IMR-90 (cell line): ENCODE measurements around the gene FGF21. TPM values are rescaled to one million over a fixed set of nuclear protein-coding genes. Genes with fewer than 3 reads are reported as not detected.

ENCODE experiments used
- ATAC-seq: fragments of 200-7000 bp; cut with Tn5 transposase; 2 replicates; pipeline ENCODE4 v1.9.1; 2020; ENCODE audit warnings: low read depth, mild to moderate bottlenecking, moderate library complexity
- BruUV-seq: library from RNA; stranded (reverse); fragments of 400-500 nt; replicated peaks from 2 replicates; lab custom pipeline; 2021; lab: Mats Ljungman, UMichigan
- CTCF ChIA-PET: fragments of 300-600 bp; formaldehyde crosslinking; extraction: SDS; loops from one replicate; lab custom pipeline; 2021; ENCODE audit warnings: antibody characterized with exemption; lab: Yijun Ruan, JAX
- POLR2A ChIA-PET: fragments of 300-600 bp; sonication (Branson Sonifier 250); formaldehyde crosslinking; loops from one replicate; lab custom pipeline; 2022; ENCODE audit warnings: antibody characterized with exemption; ENCODE audit not compliant: unreplicated experiment; lab: Charles Lee
- DNase-seq: peaks from one replicate; pipeline ENCODE4 v3.0.0; 2013
- H2AFZ ChIP-seq: replicated peaks from 2 replicates; pipeline ENCODE3; 2013; ENCODE audit warnings: low read length, mild to moderate bottlenecking; ENCODE audit not compliant: poor library complexity
- H2AK5ac ChIP-seq: 2 replicates; pipeline ENCODE4 v1.6.1; 2013; ENCODE audit warnings: low read depth, low read length, inconsistent platforms
- H2AK9ac ChIP-seq: replicated peaks from 2 replicates; pipeline ENCODE3; 2013; ENCODE audit warnings: mild to moderate bottlenecking, low read depth, low read length, moderate library complexity; ENCODE audit not compliant: poor library complexity
- H2BK120ac ChIP-seq: 2 replicates; pipeline ENCODE4 v1.6.1; 2013; ENCODE audit warnings: low read depth, low read length, inconsistent platforms
- H2BK15ac ChIP-seq: 3 replicates; pipeline ENCODE4 v1.6.1; 2013; ENCODE audit warnings: low read depth, low read length, inconsistent platforms
- H2BK20ac ChIP-seq: 2 replicates; pipeline ENCODE4 v1.6.1; 2013; ENCODE audit warnings: low read depth, mild to moderate bottlenecking, inconsistent platforms, low read length, moderate library complexity
- H2BK5ac ChIP-seq: 2 replicates; pipeline ENCODE4 v1.6.1; 2013; ENCODE audit warnings: mild to moderate bottlenecking, low read depth, low read length, inconsistent platforms; ENCODE audit not compliant: poor library complexity, severe bottlenecking
- H3K14ac ChIP-seq: replicated peaks from 2 replicates; pipeline ENCODE4 v1.6.1; 2013; ENCODE audit warnings: low read depth, low read length, inconsistent platforms
- H3K18ac ChIP-seq: 2 replicates; pipeline ENCODE4 v1.6.1; 2013; ENCODE audit warnings: low read depth, low read length, control low read depth
- H3K23ac ChIP-seq: 2 replicates; pipeline ENCODE4 v1.6.1; 2013; ENCODE audit warnings: low read depth, low read length, inconsistent platforms
- H3K27ac ChIP-seq: 2 replicates; pipeline ENCODE4 v1.5.1; 2013; ENCODE audit warnings: mild to moderate bottlenecking, control low read depth, low read length; ENCODE audit not compliant: insufficient read depth
- H3K27me3 ChIP-seq: 2 replicates; pipeline ENCODE4 v1.6.1; 2013; ENCODE audit warnings: low read length; ENCODE audit not compliant: control insufficient read depth, insufficient read depth
- H3K36me3 ChIP-seq: 2 replicates; pipeline ENCODE4 v1.6.1; 2013; ENCODE audit warnings: low read length, mixed read lengths; ENCODE audit not compliant: control insufficient read depth, insufficient read depth
- H3K4ac ChIP-seq: 2 replicates; pipeline ENCODE4 v1.6.1; 2013; ENCODE audit warnings: low read depth, low read length, inconsistent platforms
- H3K4me1 ChIP-seq: 2 replicates; pipeline ENCODE4 v1.6.1; 2013; ENCODE audit warnings: low read length, mixed read lengths; ENCODE audit not compliant: control insufficient read depth, insufficient read depth
- H3K4me2 ChIP-seq: 2 replicates; pipeline ENCODE4 v1.6.1; 2013; ENCODE audit warnings: low read depth, mild to moderate bottlenecking, control low read depth, low read length, moderate library complexity
- H3K4me3 ChIP-seq: 2 replicates; pipeline ENCODE4 v1.5.1; 2013; ENCODE audit warnings: low read depth, mild to moderate bottlenecking, control low read depth, low read length, moderate library complexity; ENCODE audit not compliant: insufficient read depth
- H3K56ac ChIP-seq: 2 replicates; pipeline ENCODE4 v1.6.1; 2013; ENCODE audit warnings: low read length, inconsistent platforms; ENCODE audit not compliant: insufficient read depth; ENCODE audit errors: extremely low read depth
- H3K79me1 ChIP-seq, 2 experiments: 2 replicates each; pipeline ENCODE4 v1.6.1; 2013; ENCODE audit warnings: low read length in 2 of 2, inconsistent platforms in 1 of 2, low read depth in 1 of 2
- H3K9ac ChIP-seq: 2 replicates; pipeline ENCODE4 v1.6.1; 2013; ENCODE audit warnings: low read depth, low read length, control low read depth
- H3K9me1 ChIP-seq: 2 replicates; pipeline ENCODE4 v1.6.1; 2013; ENCODE audit warnings: low read length, inconsistent platforms; ENCODE audit not compliant: insufficient read depth
- H3K9me3 ChIP-seq: 2 replicates; pipeline ENCODE4 v1.6.1; 2013; ENCODE audit warnings: low read length; ENCODE audit not compliant: control insufficient read depth, insufficient read depth
- H4K20me1 ChIP-seq: 2 replicates; pipeline ENCODE4 v1.6.1; 2013; ENCODE audit warnings: low read length, inconsistent platforms; ENCODE audit not compliant: insufficient read depth
- H4K5ac ChIP-seq: 2 replicates; pipeline ENCODE4 v1.6.1; 2013; ENCODE audit warnings: mild to moderate bottlenecking, low read depth, low read length, control low read depth
- H4K8ac ChIP-seq, 2 experiments: 2 replicates each; pipeline ENCODE4 v1.6.1; 2013; ENCODE audit warnings: low read depth in 2 of 2, low read length in 2 of 2, control low read depth in 1 of 2, inconsistent platforms in 1 of 2
- H4K91ac ChIP-seq: 2 replicates; pipeline ENCODE4 v1.6.1; 2013; ENCODE audit warnings: low read depth, low read length, inconsistent platforms; ENCODE audit not compliant: insufficient read depth
- CHD1 ChIP-seq: IDR thresholded peaks from 2 replicates; pipeline ENCODE4 v1.6.1; 2012; ENCODE audit warnings: low read depth, low read length, improper control_type of control experiment
- FOS ChIP-seq: fragments of 150-350 bp; IDR thresholded peaks from 2 replicates; pipeline ENCODE4 v1.6.1; 2016; ENCODE audit warnings: low read depth, low read length
- MAFK ChIP-seq: IDR thresholded peaks from 2 replicates; pipeline ENCODE4 v1.6.1; 2012; ENCODE audit warnings: low read depth, low read length, improper control_type of control experiment
- MAZ ChIP-seq: IDR thresholded peaks from 2 replicates; pipeline ENCODE4 v1.6.1; 2012; ENCODE audit warnings: low read depth, mild to moderate bottlenecking, low read length, improper control_type of control experiment, moderate library complexity, borderline replicate concordance
- MXI1 ChIP-seq: IDR thresholded peaks from 2 replicates; pipeline ENCODE4 v1.6.1; 2012; ENCODE audit warnings: low read depth, mild to moderate bottlenecking, low read length, moderate library complexity, borderline replicate concordance
- NFE2L2 ChIP-seq: fragments of 150-350 bp; IDR thresholded peaks from 2 replicates; pipeline ENCODE4 v1.6.1; 2016; ENCODE audit warnings: low read depth, mild to moderate bottlenecking, low read length
- POLR2A ChIP-seq: IDR thresholded peaks from 2 replicates; pipeline ENCODE4 v1.6.1; 2012; ENCODE audit warnings: mild to moderate bottlenecking, low read depth, low read length
- RCOR1 ChIP-seq: IDR thresholded peaks from 2 replicates; pipeline ENCODE4 v1.6.1; 2012; ENCODE audit warnings: mild to moderate bottlenecking, low read length, improper control_type of control experiment; ENCODE audit not compliant: insufficient replicate concordance
- SMC3 ChIP-seq: fragments of 150-350 bp; IDR thresholded peaks from 2 replicates; pipeline ENCODE4 v1.6.1; 2016; ENCODE audit warnings: low read depth, mild to moderate bottlenecking, antibody characterized with exemption, low read length, moderate library complexity
- USF2 ChIP-seq: fragments of 150-350 bp; IDR thresholded peaks from 2 replicates; pipeline ENCODE4 v1.6.1; 2017; ENCODE audit warnings: mild to moderate bottlenecking, antibody characterized with exemption, low read length, low read depth
- WGBS, 2 experiments: methylation state at CpG; one replicate each; pipeline versions ENCODE4 v1.1.5 to v1.1.7; 2013; ENCODE audit warnings: missing lambda C conversion rate in 2 of 2; ENCODE audit not compliant: insufficient read length in 1 of 2; ENCODE audit errors: extremely low coverage in 2 of 2; 5-methylcytosine and 5-hydroxymethylcytosine counted together
- dilution Hi-C: fragments of 300-500 bp; cut with HindIII; formaldehyde crosslinking; loops from one replicate; pipeline ENCODE4 v1.14.3; 2018; ENCODE audit warnings: low sequenced_read_pairs; ENCODE audit not compliant: unreplicated experiment
- in situ Hi-C: fragments of 300-500 bp; cut with MboI; formaldehyde crosslinking; loops from 3 replicates; pipeline ENCODE4 v1.14.3; 2019; ENCODE audit warnings: low sequenced_read_pairs, inconsistent platforms, mixed read lengths
- intact Hi-C: fragments of 100-400 bp; cut with micrococcal nuclease; formaldehyde crosslinking; loops from 2 replicates; pipeline ENCODE4 v1.10.0; 2022
- polyA plus RNA-seq, 3 experiments: library from polyadenylated mRNA; depleted of rRNA; stranded (reverse); fragments of >200 nt; gene quantifications; 2 replicates each; pipeline ENCODE4 v1.2.3, GENCODE V29; 2012; ENCODE audit warnings: low replicate concordance in 1 of 3
- total RNA-seq: library from RNA; depleted of rRNA; stranded (reverse); fragments of >200 nt; gene quantifications from 2 replicates; pipeline ENCODE4 v1.2.3, GENCODE V29; 2012
- TF ChIP-seq, protein P1 (sequence below): conservative IDR thresholded peaks from 2 replicates; pipeline ENCODE4 v1.5.1; 2012; ENCODE audit warnings: mild to moderate bottlenecking, low read depth, low read length, improper control_type of control experiment

FGF21 gene
- total and polyA plus RNA-seq, 2 of the 4 experiments (the other 2 are of a cell fraction), result not detected

DNA sequence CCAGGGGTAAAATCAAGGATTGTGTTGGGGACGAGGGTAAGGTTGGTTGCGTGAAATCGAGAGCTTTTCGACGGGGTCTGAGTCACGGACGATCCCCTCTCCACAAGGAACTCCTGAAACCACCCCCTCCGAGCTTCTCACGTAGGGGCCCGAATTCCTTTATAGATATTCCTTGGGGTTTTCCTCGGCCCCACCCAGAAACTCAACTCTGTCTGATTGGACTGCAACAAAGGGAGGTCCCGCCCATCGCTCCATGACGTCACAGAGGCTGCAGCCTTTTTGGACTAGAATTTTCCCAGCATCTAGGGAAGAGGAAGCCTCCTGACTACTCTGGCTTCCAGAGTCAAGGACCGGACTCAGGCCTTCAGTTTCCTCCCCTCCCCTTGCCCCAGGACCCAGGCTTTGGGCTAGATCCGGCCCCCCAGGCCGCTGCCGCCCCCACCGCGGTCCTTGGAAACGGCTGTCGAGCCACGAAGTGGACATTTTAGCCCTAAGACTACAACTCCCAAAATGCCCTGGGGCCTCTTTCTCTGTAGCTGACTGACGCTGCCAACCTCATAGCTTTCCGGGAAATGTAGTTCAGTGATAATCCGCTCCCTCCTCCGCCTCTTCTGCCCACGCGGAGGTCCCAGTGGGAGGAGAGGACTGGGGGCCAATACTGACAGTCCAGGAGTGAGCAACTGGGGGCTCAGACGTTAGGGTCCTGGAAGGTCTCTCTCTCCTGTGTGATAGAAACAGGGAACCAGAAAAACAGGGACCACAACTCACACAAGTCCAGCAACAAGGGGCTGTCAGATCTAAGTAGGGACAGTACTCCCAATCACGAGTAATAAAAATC, 8.4 kb upstream of the FGF21 start, which contains the start of gene IZUMO1 (continued):
- no peak for TF ChIP-seq SMC3

DNA sequence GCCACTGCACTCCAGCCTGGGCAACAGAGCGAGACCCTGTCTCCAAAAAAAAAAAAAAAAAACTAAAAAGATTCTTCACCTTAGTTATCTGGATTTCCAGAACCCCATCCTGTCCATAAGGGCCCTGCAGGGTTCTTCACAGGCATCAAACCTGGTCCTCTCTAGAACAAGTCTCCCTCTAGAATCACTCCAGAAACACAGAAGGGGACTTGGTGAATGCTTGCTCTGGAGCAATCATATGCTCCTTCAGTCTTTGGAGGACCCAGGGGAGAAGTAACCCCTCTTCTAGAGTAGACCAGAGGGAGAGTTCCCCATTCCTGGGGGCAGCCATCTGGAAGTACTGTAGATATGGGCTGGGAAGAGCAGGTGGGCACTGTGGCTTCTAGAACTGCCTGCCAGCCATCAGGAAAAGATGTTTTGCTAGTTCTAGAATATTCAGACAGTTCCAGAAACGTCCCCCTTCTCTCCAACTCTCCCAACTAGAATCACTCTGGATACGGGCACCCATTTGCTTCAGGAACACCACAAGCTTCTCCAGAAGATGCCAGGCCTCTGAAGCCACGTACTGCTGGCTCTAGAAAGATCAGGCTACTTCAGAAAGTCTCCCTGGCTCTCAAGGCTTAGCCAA, 5.6 kb upstream of the FGF21 start:
- Histone ChIP-seq H3K18ac (no peak overlapping the region), H2BK15ac (no peak overlapping the region), H3K14ac (no peak overlapping the region), H3K27ac (no peak overlapping the region), H3K9me3 (no peaks in the 10 kb centered on the region), H4K5ac (no peak overlapping the region), H3K4me3 (no peak overlapping the region), H3K4ac (no peak overlapping the region), H2BK5ac (no peak overlapping the region), H3K27me3 (peaks cover 29% of the 10 kb centered on the region), H3K4me2 (no peak overlapping the region), H3K4me1 (peaks cover 4% of the 10 kb centered on the region; the same call in 1 of the 2 replicates), H2BK20ac (no peak overlapping the region), H3K36me3 (no peaks in the 10 kb centered on the region), H2AK9ac (no peak overlapping the region), H3K9me1 (no peaks in the 10 kb centered on the region), H4K91ac (no peak overlapping the region), H2AFZ (no peak overlapping the region), H3K56ac (no peak overlapping the region), H3K9ac (no peak overlapping the region), H4K8ac (no peak overlapping the region), H2BK120ac (no peak overlapping the region), H3K23ac (no peak overlapping the region), H3K79me1 (no peaks in the 10 kb centered on the region), H4K20me1 (no peaks in the 10 kb centered on the region), H2AK5ac (no peak overlapping the region)
- CTCF ChIA-PET, result no interaction called here
- TF ChIP-seq RCOR1 (no peak), MAFK (no peak), CHD1 (no peak), SMC3 (no peak), USF2 (no peak), MXI1 (no peak), NFE2L2 (no peak), POLR2A (no peak), FOS (no peak), MAZ (no peak)
- TF ChIP-seq, protein P1, sequence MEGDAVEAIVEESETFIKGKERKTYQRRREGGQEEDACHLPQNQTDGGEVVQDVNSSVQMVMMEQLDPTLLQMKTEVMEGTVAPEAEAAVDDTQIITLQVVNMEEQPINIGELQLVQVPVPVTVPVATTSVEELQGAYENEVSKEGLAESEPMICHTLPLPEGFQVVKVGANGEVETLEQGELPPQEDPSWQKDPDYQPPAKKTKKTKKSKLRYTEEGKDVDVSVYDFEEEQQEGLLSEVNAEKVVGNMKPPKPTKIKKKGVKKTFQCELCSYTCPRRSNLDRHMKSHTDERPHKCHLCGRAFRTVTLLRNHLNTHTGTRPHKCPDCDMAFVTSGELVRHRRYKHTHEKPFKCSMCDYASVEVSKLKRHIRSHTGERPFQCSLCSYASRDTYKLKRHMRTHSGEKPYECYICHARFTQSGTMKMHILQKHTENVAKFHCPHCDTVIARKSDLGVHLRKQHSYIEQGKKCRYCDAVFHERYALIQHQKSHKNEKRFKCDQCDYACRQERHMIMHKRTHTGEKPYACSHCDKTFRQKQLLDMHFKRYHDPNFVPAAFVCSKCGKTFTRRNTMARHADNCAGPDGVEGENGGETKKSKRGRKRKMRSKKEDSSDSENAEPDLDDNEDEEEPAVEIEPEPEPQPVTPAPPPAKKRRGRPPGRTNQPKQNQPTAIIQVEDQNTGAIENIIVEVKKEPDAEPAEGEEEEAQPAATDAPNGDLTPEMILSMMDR, result no peak
- in situ Hi-C loops (no loop called here), intact Hi-C loops (no loop called here), dilution Hi-C loops (no loop called here)
- no peak for ATAC-seq
- no peak for DNase-seq
- no TSS peak for BruUV-seq
- WGBS, 2 experiments, result no CpG with 5 or more reads among the region's 4 CpGs
- POLR2A ChIA-PET, result no interaction called here
